Esophagus mucosa (tissue), 1 donor: Measurements from ENCODE around the gene TAGLN. TPM values are rescaled to one million over a fixed set of nuclear protein-coding genes. Genes with fewer than 3 reads are reported as not detected.
"Not testable (repeated sequence)": the region's sequence is repeated elsewhere in the genome, so short reads cannot be mapped to it uniquely, and the experiment has no call there.

ENCODE experiments used
- ATAC-seq: fragments of 200-7000 bp; cut with Tn5 transposase; one replicate; pipeline ENCODE4 v1.9.1; 2020
- total RNA-seq: library from RNA; stranded (reverse); gene quantifications from one replicate; pipeline ENCODE4 v1.2.4, GENCODE V29; 2023
- donor health status: DM: yes; HTN: yes; CAD: no.

The TAGLN gene
- total RNA-seq, 1 donor from 2014 or later, result 55.9 TPM

DNA sequence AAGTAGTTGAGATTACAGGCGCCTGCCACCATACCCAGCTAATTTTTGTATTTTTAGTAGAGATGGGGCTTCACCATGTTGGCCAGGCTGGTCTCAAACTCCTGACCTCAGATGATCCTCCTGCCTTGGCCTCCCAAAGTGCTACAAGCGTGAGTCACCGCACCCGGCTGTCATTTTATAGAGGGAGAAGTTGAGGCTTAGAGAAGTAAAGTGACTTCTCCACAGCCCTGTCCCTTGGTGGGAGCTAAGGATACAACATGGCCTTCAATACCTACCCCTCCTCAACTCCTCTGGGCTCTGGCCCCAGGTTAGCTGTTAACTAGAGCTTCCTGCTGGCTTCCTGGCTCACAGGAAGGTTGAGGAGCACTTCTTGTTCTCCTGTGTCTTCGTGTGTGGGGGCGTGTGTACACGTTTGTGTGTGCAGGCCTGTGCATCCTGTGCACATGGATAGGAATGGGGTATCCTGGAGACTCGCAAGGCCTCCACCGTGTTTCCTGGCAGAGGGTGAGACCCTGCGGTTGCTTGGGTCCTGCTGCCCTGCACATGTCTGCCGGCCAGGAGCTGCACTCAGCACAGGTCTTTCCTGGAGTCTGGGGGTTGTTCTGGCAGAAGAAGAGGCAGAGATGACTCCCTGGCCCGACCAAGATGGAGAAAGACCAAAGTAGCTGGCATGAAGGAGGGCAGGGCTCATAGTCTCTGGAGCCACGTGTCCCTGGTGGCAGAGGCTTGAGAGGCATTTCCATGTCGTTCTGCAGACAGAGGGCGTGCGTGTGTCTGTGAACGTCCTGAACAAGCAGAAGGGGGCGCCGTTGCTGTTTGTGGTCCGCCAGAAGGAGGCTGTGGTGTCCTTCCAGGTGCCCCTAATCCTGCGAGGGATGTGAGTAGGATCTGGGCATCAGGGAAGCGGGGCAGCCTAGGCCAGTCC is 18.2 kb upstream of the TAGLN start:
- ATAC-seq, result peak; percentile 17

DNA sequence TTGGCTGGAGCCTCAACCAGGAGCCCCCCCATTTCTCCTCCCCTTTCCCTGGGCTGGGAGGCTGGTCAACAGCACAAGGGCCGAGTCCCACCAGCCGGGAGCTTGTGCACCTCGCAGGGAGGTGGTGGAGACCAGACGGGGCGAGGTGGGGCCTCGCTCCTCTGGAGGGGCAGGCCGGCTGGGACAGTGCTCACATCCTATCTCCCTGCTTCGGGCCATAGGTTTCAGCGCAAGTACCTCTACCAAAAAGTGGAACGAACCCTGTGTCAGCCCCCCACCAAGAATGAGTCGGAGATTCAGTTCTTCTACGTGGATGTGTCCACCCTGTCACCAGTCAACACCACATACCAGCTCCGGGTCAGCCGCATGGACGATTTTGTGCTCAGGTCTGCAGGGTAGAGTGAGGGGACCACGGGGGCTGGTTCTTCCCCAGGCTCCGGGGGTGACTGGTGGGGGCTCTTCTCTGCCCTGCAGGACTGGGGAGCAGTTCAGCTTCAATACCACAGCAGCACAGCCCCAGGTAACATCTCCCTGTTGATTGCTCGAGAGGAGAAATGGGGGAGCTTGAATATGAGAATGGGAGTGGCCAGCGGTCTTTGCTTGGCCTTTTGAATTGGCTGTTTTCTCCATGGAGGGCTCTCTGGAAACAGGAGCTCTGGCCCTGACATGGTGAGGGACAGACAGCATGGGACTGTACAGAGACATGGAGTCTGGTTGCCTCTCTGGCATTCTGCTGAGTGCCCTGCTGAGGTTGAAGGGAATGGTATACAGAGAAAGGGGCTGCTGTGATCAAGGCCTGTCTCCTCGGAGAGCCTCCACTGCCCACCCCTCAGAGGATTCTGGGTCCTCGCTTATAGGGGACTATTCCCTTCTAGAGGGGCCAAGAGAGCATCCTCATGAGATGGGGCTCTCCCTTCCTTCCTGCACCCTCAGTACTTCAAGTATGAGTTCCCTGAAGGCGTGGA is 17.3 kb upstream of the TAGLN start:
- ATAC-seq, result no peak

- ATAC-seq, result no peak
These were observed 16.6 kb upstream of the TAGLN start for GRCh38 chr11:117182551-117182935.

- ATAC-seq, result not testable (repeated sequence)
These were observed 16.0 kb upstream of the TAGLN start for GRCh38 chr11:117183178-117183577.

DNA sequence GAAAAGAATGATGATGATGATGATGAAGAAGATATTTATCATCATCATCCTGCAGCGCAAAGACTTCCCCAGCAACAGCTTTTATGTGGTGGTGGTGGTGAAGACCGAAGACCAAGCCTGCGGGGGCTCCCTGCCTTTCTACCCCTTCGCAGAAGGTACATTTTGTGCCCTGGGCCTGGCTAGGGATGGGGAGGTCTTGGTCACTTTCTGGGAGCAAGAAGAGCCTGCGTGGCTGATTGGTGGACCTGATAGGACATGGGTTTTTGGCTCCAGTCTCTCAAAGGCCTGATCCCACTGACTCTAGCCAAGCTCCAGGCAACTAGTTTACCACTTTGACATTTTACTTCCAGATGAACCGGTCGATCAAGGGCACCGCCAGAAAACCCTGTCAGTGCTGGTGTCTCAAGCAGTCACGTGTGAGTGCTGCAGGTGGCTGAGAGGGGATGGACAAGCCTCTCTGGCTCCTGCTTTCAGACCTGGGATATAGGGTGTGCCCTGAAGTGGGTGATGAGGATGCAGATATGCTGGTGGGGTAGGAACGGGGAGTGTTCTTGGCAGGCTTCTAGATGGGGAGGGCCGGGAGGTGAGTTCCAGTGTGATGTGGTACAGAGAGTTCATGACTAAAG is 15.3 kb upstream of the TAGLN start:
- ATAC-seq, result peak; percentile 70

GRCh38 chr11:117185736-117186430 is 13.3 kb upstream of the TAGLN start:
- ATAC-seq, result no peak

DNA sequence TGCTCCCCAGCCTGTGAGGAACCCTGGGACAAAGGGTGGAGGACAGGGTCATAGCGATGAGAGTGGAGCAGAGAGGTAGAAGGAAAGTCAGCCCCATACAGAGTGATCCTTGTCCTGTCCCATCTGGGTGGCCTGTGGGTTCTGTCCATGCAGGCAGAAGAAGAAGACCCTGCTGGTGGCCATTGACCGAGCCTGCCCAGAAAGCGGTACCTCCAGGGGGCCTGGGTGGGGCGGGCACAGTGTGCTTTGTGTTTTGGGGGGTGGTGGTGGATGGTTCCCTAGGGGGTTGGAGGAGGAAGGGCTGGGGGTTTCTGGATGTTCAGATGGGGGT is 12.8 kb upstream of the TAGLN start:
- no peak for ATAC-seq

- no peak for ATAC-seq
These were observed 12.2 kb upstream of the TAGLN start for GRCh38 chr11:117187007-117187406.

GRCh38 chr11:117187428-117187798 is 11.8 kb upstream of the TAGLN start:
- ATAC-seq, result no peak

DNA sequence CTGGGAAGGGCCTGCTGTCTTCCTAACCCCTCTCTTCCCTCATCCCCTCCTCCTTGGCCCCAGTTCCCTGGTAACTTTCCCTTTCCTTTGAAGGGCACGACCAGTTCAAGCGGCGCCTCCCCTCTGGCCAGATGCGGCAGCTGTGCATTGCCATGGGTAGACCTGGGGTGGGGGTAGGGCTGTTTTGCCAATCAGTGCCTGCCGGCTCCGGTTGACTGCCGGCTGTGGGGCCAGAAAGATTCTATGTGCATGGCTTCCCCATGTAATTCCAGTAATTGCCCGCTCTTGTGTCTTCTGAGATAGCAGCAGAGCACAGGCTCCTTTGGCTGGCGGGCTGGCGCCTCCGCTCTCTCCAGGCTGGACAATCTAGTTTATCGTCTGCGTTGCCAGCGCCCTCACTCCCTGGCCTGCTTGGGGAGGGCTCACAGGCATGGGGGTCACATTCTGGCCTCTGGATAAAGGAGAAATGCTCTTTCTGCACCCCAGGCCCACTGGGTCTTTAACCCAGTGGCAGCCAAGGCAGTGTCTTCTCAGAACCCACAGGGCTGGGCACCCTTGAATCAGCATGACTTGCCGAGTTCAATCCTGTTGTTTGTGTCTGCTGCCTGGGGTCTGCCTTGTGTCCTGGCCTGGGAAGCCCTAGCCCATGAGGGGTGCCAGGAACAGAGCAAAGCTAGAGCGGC is 11.2 kb upstream of the TAGLN start:
- no peak for ATAC-seq

DNA sequence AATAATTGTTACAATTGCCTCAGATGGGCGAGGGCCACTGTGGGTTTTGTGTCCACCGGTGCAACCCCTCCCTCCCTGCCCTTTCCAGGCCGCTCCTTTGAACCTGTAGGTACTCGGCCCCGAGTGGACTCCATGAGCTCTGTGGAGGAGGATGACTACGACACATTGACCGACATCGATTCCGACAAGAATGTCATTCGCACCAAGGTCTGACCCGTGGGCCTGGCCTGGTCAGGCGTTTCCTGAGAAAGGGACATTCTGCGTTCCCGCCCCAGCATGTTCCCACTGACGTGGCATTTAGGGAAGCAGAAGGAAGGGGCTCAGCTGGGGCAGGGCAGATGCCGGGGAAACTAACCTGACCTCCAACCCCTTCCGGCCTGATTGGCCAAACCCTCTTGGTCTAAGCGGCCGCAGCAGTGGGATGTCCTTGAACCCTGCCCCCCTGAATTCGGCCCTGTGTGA is 10.5 kb upstream of the TAGLN start:
- ATAC-seq, result no peak

DNA sequence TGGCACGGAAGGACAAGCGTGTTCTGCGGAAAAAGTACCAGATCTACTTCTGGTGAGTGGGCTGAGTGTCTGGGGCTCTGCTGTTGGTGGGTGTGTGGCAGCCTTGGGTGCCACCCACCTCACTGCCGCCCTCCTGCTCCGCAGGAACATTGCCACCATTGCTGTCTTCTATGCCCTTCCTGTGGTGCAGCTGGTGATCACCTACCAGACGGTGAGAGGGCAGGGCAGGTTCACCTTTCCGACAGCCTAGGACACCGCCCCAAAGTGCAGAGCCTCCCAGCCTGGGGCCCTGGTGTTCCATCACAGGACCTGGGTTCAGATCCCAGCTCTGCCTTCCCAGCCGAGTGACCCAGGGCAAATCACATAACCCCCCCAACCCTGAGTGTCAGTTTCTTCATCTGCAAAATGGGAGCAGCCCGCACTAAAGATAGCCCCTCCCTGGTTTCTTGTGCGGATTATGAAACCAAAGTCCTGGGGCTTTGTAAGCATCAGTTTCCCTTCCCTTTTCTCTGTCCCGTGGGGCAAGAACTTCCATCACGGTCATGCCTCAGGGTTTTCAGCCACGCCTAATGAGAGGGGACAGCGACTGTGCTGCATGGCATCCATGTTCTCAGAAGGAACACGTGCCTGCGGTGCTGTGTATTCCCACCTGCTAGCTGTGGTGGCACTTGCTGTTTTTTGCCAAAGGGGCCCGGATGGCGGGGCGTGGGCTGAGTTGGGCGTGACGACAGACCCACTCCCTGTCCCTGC is 9.8 kb upstream of the TAGLN start:
- peak; percentile 44 for ATAC-seq

DNA sequence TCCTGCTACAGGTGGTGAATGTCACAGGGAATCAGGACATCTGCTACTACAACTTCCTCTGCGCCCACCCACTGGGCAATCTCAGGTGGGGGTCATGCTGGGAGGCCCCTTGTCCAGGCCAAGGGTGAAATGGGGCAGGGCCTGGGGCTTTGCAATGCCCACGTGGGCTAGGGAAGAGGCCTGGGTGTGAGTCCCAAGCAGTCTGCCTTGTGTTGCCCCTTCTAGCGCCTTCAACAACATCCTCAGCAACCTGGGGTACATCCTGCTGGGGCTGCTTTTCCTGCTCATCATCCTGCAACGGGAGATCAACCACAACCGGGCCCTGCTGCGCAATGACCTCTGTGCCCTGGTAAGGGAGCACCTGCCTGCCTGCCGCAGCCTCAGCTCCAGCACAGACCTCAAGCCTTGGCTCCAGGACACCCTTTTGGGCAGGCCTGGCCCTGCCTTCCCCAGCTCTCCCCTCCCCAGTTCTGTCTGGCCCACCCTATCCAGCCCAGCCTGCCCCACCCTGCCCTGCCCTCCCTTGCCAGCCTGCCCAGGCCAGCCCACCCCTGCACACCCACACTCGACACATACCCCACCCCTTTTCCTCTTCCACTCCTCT is 9.1 kb upstream of the TAGLN start:
- peak; percentile 7 for ATAC-seq

DNA sequence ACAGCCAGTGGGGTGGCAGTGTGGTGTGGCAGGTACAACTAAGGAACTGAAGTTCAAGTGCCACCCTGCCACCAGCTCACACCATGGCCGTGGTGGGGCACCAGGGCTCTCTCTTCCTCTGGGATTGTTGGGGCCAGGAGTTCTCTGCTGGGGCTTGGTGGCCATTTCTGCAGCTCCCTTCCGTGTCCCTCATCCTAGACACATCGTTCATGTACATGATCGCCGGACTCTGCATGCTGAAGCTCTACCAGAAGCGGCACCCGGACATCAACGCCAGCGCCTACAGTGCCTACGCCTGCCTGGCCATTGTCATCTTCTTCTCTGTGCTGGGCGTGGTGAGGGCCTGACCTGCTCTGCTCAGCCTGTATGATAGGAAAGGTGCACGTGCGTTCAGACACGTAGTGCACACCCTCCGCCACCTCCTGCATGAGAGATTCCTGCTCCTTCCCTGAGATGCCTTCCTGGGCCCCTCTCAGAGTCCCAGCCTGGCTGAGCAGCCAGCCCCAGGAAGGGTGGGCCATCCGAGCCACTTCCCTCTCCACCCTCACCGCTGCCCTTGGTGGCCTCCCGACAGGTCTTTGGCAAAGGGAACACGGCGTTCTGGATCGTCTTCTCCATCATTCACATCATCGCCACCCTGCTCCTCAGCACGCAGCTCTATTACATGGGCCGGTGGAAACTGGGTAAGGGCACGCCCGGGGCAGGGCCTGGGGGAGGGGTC is 7.3 kb upstream of the TAGLN start:
- ATAC-seq, result no peak

- ATAC-seq, result no peak
These were observed 6.7 kb upstream of the TAGLN start for GRCh38 chr11:117192401-117192875.

- no peak for ATAC-seq
These were observed 5.8 kb upstream of the TAGLN start for GRCh38 chr11:117193130-117194020.

GRCh38 chr11:117194267-117194666 is 4.9 kb upstream of the TAGLN start:
- no peak for ATAC-seq

- ATAC-seq, result peak; percentile 21
These were observed 3.9 kb upstream of the TAGLN start for GRCh38 chr11:117195258-117195657.

- no peak for ATAC-seq
These were observed 3.4 kb upstream of the TAGLN start for GRCh38 chr11:117195761-117196160.
